GM23338 (cell line): ENCODE results near the gene MLX. TPM values are rescaled to one million over a fixed set of nuclear protein-coding genes. Genes with fewer than 3 reads are reported as not detected.

Experiments
- ATAC-seq: fragments of 200-7000 bp; cut with Tn5 transposase; 3 replicates; pipeline ENCODE4 v1.9.1; 2020
- DNase-seq: peaks from one replicate; pipeline ENCODE4 v3.0.0-alpha.2; 2015; ENCODE audit warnings: low spot score
- H2AFZ ChIP-seq: fragments of 200-600 bp; sonication (generic); 2 replicates; pipeline ENCODE4 v1.8.0; 2016; ENCODE audit warnings: antibody characterized with exemption, mild to moderate bottlenecking, moderate library complexity
- H3F3A ChIP-seq: fragments of 200-600 bp; sonication (generic); replicated peaks from 2 replicates; pipeline ENCODE4 v1.8.0; 2017; ENCODE audit warnings: antibody characterized with exemption, mixed run types, low read depth
- H3K27ac ChIP-seq: fragments of 200-600 bp; sonication (generic); 2 replicates; pipeline ENCODE4 v1.6.1; 2016; ENCODE audit warnings: low read depth
- H3K27me3 ChIP-seq: fragments of 200-600 bp; sonication (generic); 2 replicates; pipeline ENCODE4 v1.8.0; 2016; ENCODE audit warnings: mild to moderate bottlenecking, mixed run types, moderate library complexity; ENCODE audit not compliant: insufficient read depth
- H3K36me3 ChIP-seq: fragments of 200-600 bp; sonication (generic); 2 replicates; pipeline ENCODE4 v1.8.0; 2016; ENCODE audit warnings: mild to moderate bottlenecking; ENCODE audit not compliant: insufficient read depth
- H3K4me1 ChIP-seq: fragments of 200-600 bp; sonication (generic); 2 replicates; pipeline ENCODE4 v1.8.0; 2016; ENCODE audit warnings: mild to moderate bottlenecking, moderate library complexity; ENCODE audit not compliant: insufficient read depth
- H3K4me2 ChIP-seq: fragments of 200-600 bp; sonication (generic); 2 replicates; pipeline ENCODE4 v1.7.1; 2017; ENCODE audit warnings: mixed run types
- H3K4me3 ChIP-seq: fragments of 200-600 bp; sonication (generic); 2 replicates; pipeline ENCODE4 v1.6.1; 2016; ENCODE audit warnings: mixed run types
- H3K79me2 ChIP-seq: fragments of 200-600 bp; sonication (generic); replicated peaks from 2 replicates; pipeline ENCODE4 v1.8.0; 2017; ENCODE audit warnings: mild to moderate bottlenecking; ENCODE audit not compliant: insufficient read depth
- H3K9me2 ChIP-seq: fragments of 200-600 bp; sonication (generic); 2 replicates; pipeline ENCODE4 v1.8.0; 2017; ENCODE audit not compliant: insufficient read depth
- H4K20me1 ChIP-seq: fragments of 200-600 bp; sonication (generic); replicated peaks from 2 replicates; pipeline ENCODE4 v1.8.0; 2017; ENCODE audit warnings: mild to moderate bottlenecking; ENCODE audit not compliant: insufficient read depth
- H3K27ac Mint-ChIP-seq: 2 replicates; pipeline ENCODE4 v1.8.0; 2020; ENCODE audit warnings: inconsistent platforms, mild to moderate bottlenecking, moderate library complexity, mixed read lengths
- H3K27me3 Mint-ChIP-seq: 3 replicates; pipeline ENCODE4 v1.8.0; 2022; ENCODE audit warnings: low read depth, mild to moderate bottlenecking, moderate library complexity, mixed read lengths, inconsistent platforms; ENCODE audit not compliant: insufficient read depth, poor library complexity
- H3K36me3 Mint-ChIP-seq: 3 replicates; pipeline ENCODE4 v1.8.0; 2021; ENCODE audit warnings: low read depth, mild to moderate bottlenecking, inconsistent platforms, moderate library complexity, mixed read lengths
- H3K4me1 Mint-ChIP-seq: 3 replicates; pipeline ENCODE4 v1.8.0; 2020; ENCODE audit warnings: mild to moderate bottlenecking, inconsistent platforms, mixed read lengths
- H3K4me3 Mint-ChIP-seq: 3 replicates; pipeline ENCODE4 v1.8.0; 2021; ENCODE audit warnings: moderate library complexity, mild to moderate bottlenecking, inconsistent platforms, mixed read lengths
- H3K9me3 Mint-ChIP-seq: 3 replicates; pipeline ENCODE4 v1.8.0; 2020; ENCODE audit warnings: moderate library complexity, mild to moderate bottlenecking, inconsistent platforms, mixed read lengths
- CREB1 ChIP-seq: fragments of 250-450 bp; sonication (Bioruptor Pico); IDR thresholded peaks from 2 replicates; pipeline ENCODE4 v1.5.0; 2020; ENCODE audit warnings: low read depth, mild to moderate bottlenecking, moderate library complexity
- CTCF ChIP-seq, 2 experiments: fragments of 200-600 bp in 1 of 2; sonication (generic) in 1 of 2; conservative IDR thresholded peaks; 2 replicates each; pipeline versions ENCODE4 v1.5.1 to v1.6.1; 2016 to 2017; ENCODE audit warnings: antibody characterized with exemption in 2 of 2, low read depth in 2 of 2, mild to moderate bottlenecking in 2 of 2, moderate library complexity in 1 of 2
- ETS1 ChIP-seq: IDR thresholded peaks from 2 replicates; pipeline ENCODE4 v1.6.1; 2016; ENCODE audit warnings: antibody characterized with exemption
- EZH2 ChIP-seq: fragments of 200-600 bp; sonication (generic); IDR thresholded peaks from one replicate; pipeline ENCODE4 v1.8.0; 2017; ENCODE audit warnings: antibody characterized with exemption, mild to moderate bottlenecking, low read depth; ENCODE audit not compliant: unreplicated experiment
- EZH2phosphoT487 ChIP-seq: fragments of 200-600 bp; sonication (generic); IDR thresholded peaks from one replicate; pipeline ENCODE4 v1.8.1; 2018; ENCODE audit warnings: antibody characterized with exemption; ENCODE audit not compliant: unreplicated experiment
- JUNB ChIP-seq: IDR thresholded peaks from one replicate; pipeline ENCODE4 v1.6.1; 2016; ENCODE audit warnings: antibody characterized with exemption; ENCODE audit not compliant: unreplicated experiment
- NANOG ChIP-seq: IDR thresholded peaks from 2 replicates; pipeline ENCODE4 v1.6.1; 2016; ENCODE audit warnings: antibody characterized with exemption, borderline replicate concordance
- POLR2AphosphoS5 ChIP-seq: IDR thresholded peaks from 2 replicates; pipeline ENCODE4 v1.6.1; 2016; ENCODE audit warnings: antibody characterized with exemption, low read depth
- REST ChIP-seq: IDR thresholded peaks from one replicate; pipeline ENCODE4 v1.6.1; 2018; ENCODE audit warnings: antibody characterized with exemption; ENCODE audit not compliant: unreplicated experiment
- STAT1 ChIP-seq: IDR thresholded peaks from one replicate; pipeline ENCODE4 v1.6.1; 2016; ENCODE audit warnings: antibody characterized with exemption; ENCODE audit not compliant: unreplicated experiment
- ZNF114 ChIP-seq: fragments of 250-450 bp; sonication (Bioruptor Pico); IDR thresholded peaks from 2 replicates; pipeline ENCODE4 v1.5.0; 2020; ENCODE audit warnings: mild to moderate bottlenecking, moderate library complexity
- ZNF331 ChIP-seq: fragments of 250-450 bp; sonication (Bioruptor Pico); IDR thresholded peaks from 2 replicates; pipeline ENCODE4 v1.5.0; 2020; ENCODE audit warnings: low read depth, mild to moderate bottlenecking, moderate library complexity
- ZNF462 ChIP-seq: fragments of 250-450 bp; sonication (Bioruptor Pico); IDR thresholded peaks from 2 replicates; pipeline ENCODE4 v1.5.0; 2020; ENCODE audit warnings: mild to moderate bottlenecking, moderate library complexity
- polyA plus RNA-seq: library from polyadenylated mRNA; unstranded; fragments of >200 nt; fragmentation: Nextera tagmentation; extraction: Ambion mirVana; gene quantifications from 2 replicates; pipeline ENCODE4 v1.2.1, GENCODE V29; 2016
- total RNA-seq: library from RNA; depleted of rRNA; stranded (reverse); fragments of >200 nt; shearing (Covaris generic); gene quantifications from 2 replicates; pipeline ENCODE4 v1.2.3, GENCODE V29; 2014

MLX gene
- total and polyA plus RNA-seq, 2 experiments from 2014 or later: 33.2 to 34.1 TPM

GRCh38 chr17:42530952-42531454 lies 35.9 kb upstream of the MLX start:
- Histone ChIP-seq H3K27me3 (peaks cover 32% of the 10 kb centered on the region), H3K4me2 (no peak overlapping the region), H3K9me2 (no peaks in the 10 kb centered on the region), H4K20me1 (no peaks in the 10 kb centered on the region), H2AFZ (no peak overlapping the region), H3K4me1 (peaks cover 10% of the 10 kb centered on the region), H3K36me3 (no peaks in the 10 kb centered on the region), H3K79me2 (no peaks in the 10 kb centered on the region), H3K4me3 (no peak overlapping the region), H3K27ac (no peak overlapping the region), H3F3A (peaks cover 17% of the 10 kb centered on the region; the same call in 1 of the 2 replicates)
- H3K4me1 Mint-ChIP-seq: peaks cover 7% of the 10 kb centered on the region
- no peak for TF ChIP-seq STAT1
- TF ChIP-seq ZNF114: no peak
- TF ChIP-seq CTCF (conservative IDR thresholded peaks at IDR 0.05; ENCODE audit: low read depth in 2 of 2): no peak
- TF ChIP-seq CREB1: no peak
- TF ChIP-seq POLR2AphosphoS5: no peak
- TF ChIP-seq ZNF331 (CRISPR knock-in tag): no peak
- no peak for TF ChIP-seq NANOG
- no peak for TF ChIP-seq ETS1
- no peak for TF ChIP-seq EZH2phosphoT487
- no peak for TF ChIP-seq ZNF462 (CRISPR knock-in tag)
- no peak for TF ChIP-seq JUNB
- TF ChIP-seq EZH2: no peak
- no peak for TF ChIP-seq REST
- peaks cover 24% of the 10 kb centered on the region for H3K27me3 Mint-ChIP-seq
- no peaks in the 10 kb centered on the region; the same call in 2 of the 3 replicates for H3K9me3 Mint-ChIP-seq
- ATAC-seq (no peak), DNase-seq (no peak)
- H3K4me3 Mint-ChIP-seq: no peak overlapping the region
- no peak overlapping the region for H3K27ac Mint-ChIP-seq
- no peaks in the 10 kb centered on the region for H3K36me3 Mint-ChIP-seq
